ENCODE results near the gene FAM228B.

GRCh38 chr2:24169023-24169422, 45.8 kb downstream of the FAM228B start:
- TF ChIP-seq CTCF (IDR thresholded peaks at IDR 0.05): no peak
- TF ChIP-seq EZH2 (IDR thresholded peaks at IDR 0.05): no peak
- no peak for TF ChIP-seq EZH2phosphoT487 (IDR thresholded peaks at IDR 0.05)

All from neural progenitor cell (in vitro differentiated cells).